ENCODE results near the gene HIGD2A. TPM values are rescaled to one million over a fixed set of nuclear protein-coding genes. Genes with fewer than 3 reads are reported as not detected.
A peak's percentile ranks its signal among the peaks of the same experiment; 100 is the strongest.
"Not testable (repeated sequence)": the region's sequence is repeated elsewhere in the genome, so short reads cannot be mapped to it uniquely, and the experiment has no call there.

Gene HIGD2A
- total RNA-seq, 1 donor from 2014 or later, result 218 TPM

DNA sequence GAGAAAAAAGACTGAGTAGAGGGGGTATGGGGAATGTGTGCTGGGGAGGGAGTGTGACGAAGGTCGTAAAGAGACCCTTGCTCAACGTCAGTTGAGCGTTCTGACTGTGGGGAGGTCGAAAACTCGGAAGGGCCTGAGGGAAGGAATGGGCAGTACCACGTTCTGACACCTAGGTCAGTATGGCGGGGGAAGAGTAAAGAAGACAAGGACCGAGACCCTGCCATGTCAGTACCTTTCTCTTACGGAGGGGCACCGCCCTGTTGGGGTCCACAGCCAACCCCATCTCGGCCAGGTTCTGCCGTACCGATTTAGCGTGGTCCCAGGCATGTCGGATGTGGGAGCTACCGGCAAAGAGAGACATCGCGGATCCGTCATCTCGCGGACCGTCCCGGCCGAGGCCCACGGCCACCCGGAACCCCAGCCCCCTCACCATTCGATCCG lies 528 bp upstream of the HIGD2A start:
- no peak for DNase-seq (ENCODE audit: missing footprints)
- ATAC-seq, result no peak
- intact Hi-C loops (cut with DNase I), result loop anchor here (2.0 kb wide), 3 partner anchors 21 to 61 kb away; partner anchors contain the start of genes CLTB and FAF2

- DNase-seq (ENCODE audit: missing footprints) (no peak), ATAC-seq (peak; percentile 12)
- intact Hi-C loops (cut with DNase I), result loop anchor here (2.0 kb wide), 3 partner anchors 23 to 59 kb away; partner anchors contain the start of genes CLTB and FAF2
Observed at GRCh38 chr5:176389135-176390123, 878 bp downstream of the HIGD2A start.

- DNase-seq (ENCODE audit: missing footprints), result no peak
- ATAC-seq, result no peak
- intact Hi-C loops (cut with DNase I), result no loop called here
Observed at GRCh38 chr5:176391479-176391878, 2.9 kb downstream of the HIGD2A start.

DNA sequence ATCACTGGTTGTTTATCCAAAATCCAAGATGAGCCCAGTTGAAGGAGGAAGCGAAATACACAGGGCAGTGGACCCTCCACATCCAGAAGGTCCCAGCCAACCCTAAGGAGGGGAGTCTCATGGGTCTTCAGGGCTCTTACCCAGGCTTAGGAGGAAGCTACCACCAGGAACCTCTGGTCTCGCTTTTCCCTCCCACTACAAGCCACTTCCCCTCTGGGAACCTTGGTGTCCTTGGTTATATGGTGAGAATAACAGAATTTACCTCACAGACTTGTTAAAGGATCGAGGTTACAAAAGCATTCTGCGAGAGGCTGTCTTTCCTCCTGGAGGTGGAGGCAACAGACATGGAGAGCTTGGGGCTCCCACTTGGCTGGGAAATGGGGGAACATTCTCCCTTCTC lies 3.4 kb downstream of the HIGD2A start:
- ATAC-seq (no peak), DNase-seq (ENCODE audit: missing footprints) (no peak)
- intact Hi-C loops (cut with DNase I), result no loop called here

GRCh38 chr5:176392526-176392925 lies 4.0 kb downstream of the HIGD2A start:
- intact Hi-C loops (cut with DNase I), result no loop called here
- ATAC-seq (no peak), DNase-seq (ENCODE audit: missing footprints) (no peak)

DNA sequence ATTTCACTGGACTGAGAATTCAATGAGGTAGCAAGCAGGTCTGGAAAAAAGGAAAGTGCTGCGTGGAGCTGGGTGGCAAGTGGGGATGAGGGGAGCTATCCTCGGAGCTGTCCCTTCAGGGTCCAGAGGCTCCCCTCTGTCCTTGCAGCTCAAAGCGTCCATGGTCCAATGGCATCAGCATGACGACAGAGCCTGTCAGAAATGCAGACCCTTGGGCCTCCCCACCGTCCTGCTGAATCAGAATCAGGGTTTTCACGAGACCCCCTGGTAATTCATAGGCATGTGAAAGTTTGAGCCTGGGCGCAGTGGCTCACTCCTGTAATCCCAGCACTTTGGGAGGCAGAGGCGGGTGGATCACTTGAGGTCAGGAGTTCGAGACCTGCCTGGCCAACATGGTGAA lies 5.5 kb downstream of the HIGD2A start:
- DNase-seq (ENCODE audit: missing footprints), result no peak
- ATAC-seq, result no peak
- intact Hi-C loops (cut with DNase I), result no loop called here

DNA sequence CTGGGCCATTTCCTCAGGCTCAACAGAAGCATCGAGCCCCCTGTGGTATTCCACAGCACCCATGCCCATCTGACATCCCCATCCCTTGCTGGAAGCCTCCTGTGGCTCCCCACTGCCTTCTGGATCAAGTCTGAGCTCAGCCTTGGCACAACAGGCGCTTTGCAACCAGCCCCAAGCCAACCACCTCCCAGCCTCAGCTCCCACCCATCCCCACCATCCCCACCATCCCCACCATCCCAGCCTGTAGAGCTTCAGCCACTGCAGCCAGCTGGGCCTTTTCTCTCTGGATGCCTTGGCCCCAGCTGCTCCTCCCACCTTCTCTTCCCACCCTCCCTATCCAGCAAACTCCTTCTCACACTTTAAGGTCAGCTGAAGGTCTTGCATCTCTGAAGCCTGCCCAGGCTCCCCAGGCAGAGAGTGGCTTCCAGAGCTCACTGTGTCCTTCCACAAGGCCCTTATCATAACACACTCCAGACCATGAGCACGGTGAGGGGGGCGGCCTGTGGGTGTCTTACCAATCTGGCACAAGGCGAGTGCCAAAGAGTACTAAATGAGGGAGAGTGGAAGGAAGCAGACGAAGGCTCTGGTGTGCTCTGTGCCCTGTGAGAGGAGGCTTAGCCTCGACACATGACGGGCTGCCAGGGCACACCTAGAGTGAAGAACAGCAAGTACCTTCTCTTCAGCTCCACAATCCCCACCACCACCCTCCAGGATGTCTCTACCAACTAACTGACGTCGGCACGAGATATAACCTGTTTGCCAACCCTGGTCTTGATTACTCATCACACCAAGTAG lies 6.5 kb downstream of the HIGD2A start:
- peak; percentile 88 for ATAC-seq
- peak; percentile 83 for DNase-seq (ENCODE audit: missing footprints)
- intact Hi-C loops (cut with DNase I), result no loop called here

DNA sequence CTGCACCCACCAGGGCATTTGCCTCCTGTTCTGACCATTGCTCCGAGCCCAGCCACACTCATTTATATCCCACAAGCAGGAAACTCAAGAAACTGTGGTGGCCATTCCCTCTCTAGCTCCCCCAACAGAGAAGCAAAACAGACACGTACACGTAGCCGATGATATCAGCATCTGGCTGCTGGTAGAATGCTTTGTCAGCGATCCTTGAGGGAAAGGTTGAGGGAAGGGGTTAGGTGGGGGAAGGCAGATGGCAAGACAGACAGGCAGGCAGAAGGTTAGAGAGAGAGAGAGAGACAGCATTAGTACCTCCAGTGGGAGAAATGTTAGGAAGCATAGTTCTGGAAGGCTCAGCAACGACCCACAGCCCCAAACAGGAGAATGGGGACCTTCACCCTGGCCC lies 7.8 kb downstream of the HIGD2A start:
- intact Hi-C loops (cut with DNase I), result no loop called here
- ATAC-seq, result no peak
- DNase-seq (ENCODE audit: missing footprints), result no peak

DNA sequence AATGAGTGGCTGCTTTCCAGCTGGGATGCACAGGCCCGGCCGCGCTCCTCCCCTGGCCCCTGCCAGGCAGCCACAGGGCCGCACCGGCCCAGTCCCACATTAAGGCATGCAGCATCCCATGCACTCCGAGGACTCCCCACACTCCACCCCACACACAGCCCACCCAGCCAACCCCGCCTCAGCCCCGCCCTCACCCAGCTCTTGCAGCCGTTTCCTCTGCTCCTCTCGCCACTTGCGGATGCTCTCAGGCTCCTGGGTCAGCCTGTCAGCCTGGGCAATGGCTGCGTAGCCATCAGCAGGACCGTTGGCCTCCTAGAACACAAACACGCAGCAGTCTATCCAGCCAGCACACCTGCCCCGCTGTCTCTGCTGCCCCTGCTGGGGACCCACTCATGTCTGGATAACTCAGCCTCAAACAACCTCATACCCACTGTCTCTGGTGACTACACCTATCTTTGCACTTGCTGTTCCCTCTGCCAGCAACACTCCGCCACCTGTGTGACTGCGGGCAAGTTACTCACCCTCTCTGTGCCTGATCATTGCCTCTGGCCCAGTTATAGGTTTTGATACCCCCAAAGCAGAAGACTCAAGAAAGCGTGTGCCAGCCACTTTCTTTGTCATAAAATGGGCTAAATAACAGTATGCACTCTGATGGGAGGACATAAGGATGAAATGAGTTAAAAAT lies 9.3 kb downstream of the HIGD2A start:
- no peak for ATAC-seq
- intact Hi-C loops (cut with DNase I), result no loop called here
- no peak for DNase-seq (ENCODE audit: missing footprints)

- intact Hi-C loops (cut with DNase I), result no loop called here
- ATAC-seq (no peak), DNase-seq (ENCODE audit: missing footprints) (peak; percentile 71)
Observed at GRCh38 chr5:176400382-176401156, 12.0 kb downstream of the HIGD2A start.

DNA sequence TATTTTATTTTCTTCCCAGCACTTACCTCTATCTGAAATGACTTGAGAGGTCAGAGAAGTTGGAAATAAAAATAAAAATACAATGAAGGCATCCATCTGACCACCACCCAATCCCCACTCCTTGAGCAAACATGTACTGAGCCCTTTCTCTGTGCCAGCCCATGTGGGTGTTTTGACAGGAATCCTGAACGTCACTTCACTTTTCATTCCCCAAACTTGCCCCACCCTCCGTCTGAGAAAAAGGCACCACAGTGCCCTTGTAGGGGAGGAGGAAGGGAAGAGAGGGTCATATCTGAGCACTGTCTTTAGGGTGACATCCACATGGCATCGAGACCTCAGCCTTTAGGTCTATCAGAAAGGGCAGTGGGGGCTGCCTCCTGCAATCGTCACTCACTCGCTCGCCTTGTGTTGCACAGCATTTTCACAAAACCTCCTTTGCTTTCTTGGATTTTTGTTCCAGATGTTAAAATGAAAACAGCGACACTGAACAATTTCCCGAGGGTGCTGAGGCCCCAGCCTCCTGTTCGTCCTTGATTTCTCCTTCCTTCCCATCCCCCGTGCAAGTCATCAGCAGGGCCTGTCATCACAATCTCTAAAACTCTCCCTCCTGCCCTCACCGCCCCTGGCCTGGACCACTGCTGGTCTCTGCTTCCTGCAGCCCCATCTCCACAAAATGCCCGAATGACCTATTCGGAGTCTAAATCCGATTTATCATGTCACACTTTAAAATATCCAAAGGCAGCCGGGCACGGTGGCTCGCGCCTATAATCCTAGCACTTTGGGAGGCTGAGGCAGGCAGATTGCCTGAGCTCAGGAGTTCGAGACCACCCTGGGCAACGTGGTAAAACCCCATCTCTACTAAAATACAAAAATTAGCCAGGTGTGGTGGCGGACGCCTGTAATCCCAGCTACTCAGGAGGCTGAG lies 13.0 kb downstream of the HIGD2A start:
- DNase-seq (ENCODE audit: missing footprints), result no peak
- ATAC-seq, result no peak
- intact Hi-C loops (cut with DNase I), result no loop called here

DNA sequence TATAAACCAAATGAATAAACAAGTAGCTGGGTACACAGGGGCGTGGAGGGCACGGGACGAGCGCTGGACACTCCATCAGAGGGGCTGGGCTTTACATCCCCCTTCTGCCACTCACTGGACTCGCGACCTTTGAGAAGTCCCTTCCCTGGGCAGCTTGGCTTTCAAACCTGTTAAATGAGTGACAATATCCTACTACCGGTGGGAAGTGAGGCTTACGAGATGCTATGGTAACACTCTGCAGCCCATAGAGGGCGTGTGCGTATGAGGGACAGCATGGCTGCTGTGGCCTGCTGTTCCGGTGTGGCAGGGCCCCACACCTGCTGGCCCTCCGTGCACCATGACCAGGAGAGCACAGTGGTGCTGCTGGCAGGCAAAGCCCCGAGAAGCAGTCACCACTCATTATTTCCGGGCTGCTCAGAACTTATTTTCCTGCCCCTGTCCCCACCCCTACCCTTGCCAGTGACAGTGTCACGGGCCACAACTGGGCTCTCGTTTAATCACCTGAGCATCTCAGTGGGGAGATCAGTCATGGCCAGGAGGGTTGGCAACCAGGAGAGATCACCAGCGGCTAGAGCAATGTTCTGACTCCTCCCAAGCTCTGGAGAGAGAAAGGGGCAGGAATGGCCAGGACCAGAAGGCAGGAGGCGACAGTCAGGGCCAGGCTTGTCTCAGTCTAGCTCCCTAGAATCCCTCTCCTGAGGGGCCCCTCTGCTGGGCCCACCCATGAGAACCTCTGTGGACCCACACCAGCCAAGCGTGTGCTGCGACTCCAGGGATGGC lies 17.3 kb downstream of the HIGD2A start:
- intact Hi-C loops (cut with DNase I), result no loop called here
- no peak for DNase-seq (ENCODE audit: missing footprints)
- no peak for ATAC-seq

- intact Hi-C loops (cut with DNase I), result no loop called here
- no peak for DNase-seq (ENCODE audit: missing footprints)
Observed at GRCh38 chr5:176406436-176407052, 18.0 kb downstream of the HIGD2A start.

DNA sequence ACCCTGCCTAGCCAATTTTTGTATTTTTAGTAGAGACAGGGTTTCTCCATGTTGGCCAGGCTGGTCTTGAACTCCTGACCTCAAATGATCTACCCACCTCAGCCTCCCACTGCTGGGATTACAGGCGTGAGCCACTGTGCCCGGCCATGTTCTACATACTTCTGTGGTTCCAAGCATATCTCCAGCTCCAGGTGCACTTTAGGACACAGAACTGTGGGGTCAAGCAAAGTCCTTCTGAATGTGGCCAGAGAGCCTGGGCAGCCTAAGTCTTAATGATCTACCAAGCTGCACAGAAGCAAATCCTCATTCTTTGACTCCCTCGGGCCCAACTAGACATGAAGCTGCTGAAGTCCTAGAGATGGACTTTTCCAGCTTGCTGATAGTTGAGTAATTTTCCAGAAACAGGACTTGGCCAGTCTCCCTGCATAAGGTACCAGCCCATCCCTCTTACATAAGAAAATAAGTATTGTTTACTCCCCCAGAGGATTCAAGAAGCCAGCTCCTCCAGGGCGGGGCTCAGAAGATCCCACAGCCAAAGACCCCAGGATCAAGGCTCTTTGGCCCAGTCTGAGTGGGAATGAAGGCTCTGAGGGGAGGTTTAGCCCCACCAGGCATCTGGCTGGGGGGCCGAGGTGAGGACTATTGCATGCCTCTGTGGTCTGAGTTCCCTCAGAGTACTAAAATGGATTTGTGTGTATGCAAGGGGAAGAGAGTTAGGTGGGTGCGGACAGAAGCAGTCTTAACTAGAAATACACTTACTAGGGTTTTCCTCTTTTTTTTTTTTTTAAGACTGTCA lies 19.1 kb downstream of the HIGD2A start:
- intact Hi-C loops (cut with DNase I), result no loop called here
- ATAC-seq (peak; percentile 64), DNase-seq (ENCODE audit: missing footprints) (no peak)

More at GRCh38 chr5:176406436-176407052, 18.0 kb downstream of the HIGD2A start:
- no peak for ATAC-seq

GRCh38 chr5:176408252-176408573 lies 19.7 kb downstream of the HIGD2A start:
- ATAC-seq; intact Hi-C loops (cut with DNase I); DNase-seq (ENCODE audit: missing footprints): not testable (repeated sequence)

All from Right ventricle myocardium inferior (tissue), 1 donor.